Stimulated activated effector memory CD8-positive, alpha-beta T cell treated with anti-CD3 and anti-CD28 coated beads, Interleukin-12 subunit alpha, Interleukin-12 subunit beta, amount 100 ng/mL, for 72 hours (primary cell): ENCODE results near the gene CCDC158.

Source experiments
- ATAC-seq: fragments of 150-1000 bp; cut with Tn5 transposase; 2 replicates; pipeline ENCODE4 v1.10.0; 2021
- DNase-seq, 2 donors: peaks; one replicate each; pipeline ENCODE4 v3.0.0; 2021 to 2022; ENCODE audit warnings: low spot score in 2 of 2
- H3K27ac Mint-ChIP-seq: one replicate; pipeline ENCODE4 v1.8.0; 2022; ENCODE audit warnings: mild to moderate bottlenecking, mixed read lengths
- H3K36me3 Mint-ChIP-seq: one replicate; pipeline ENCODE4 v1.8.0; 2022; ENCODE audit warnings: mild to moderate bottlenecking, mixed read lengths
- H3K4me1 Mint-ChIP-seq: one replicate; pipeline ENCODE4 v1.8.0; 2022; ENCODE audit warnings: mixed read lengths
- H3K4me3 Mint-ChIP-seq: one replicate; pipeline ENCODE4 v1.8.0; 2022; ENCODE audit warnings: mild to moderate bottlenecking, mixed read lengths
- H3K9me3 Mint-ChIP-seq: one replicate; pipeline ENCODE4 v1.8.0; 2022; ENCODE audit warnings: mixed read lengths

CCDC158 gene

DNA sequence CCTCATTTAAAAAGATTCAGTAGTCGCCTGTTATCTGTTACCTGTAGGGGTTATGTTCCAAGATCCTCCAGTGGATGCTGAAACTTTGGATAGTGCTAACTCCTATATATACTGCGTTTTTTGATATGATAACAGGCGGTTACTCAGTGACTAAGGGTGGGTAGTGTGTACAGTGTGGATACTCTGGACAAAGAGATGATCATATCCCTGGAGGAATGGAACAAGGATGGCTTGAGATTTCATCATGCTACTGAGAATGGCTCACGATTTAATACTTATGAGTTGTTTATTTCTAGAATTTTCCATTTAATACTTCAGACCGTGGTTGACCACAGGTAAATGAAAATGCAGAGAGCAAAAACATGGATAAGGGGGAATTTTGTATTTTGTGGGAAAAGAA, 147.9 kb downstream of the CCDC158 start:
- H3K27ac Mint-ChIP-seq = no peak overlapping the region
- H3K4me1 Mint-ChIP-seq = peaks cover 11% of the 10 kb centered on the region
- no peak overlapping the region for H3K4me3 Mint-ChIP-seq
- H3K9me3 Mint-ChIP-seq = no peaks in the 10 kb centered on the region
- H3K36me3 Mint-ChIP-seq = no peaks in the 10 kb centered on the region
- no peak for DNase-seq
- no peak for ATAC-seq

GRCh38 chr4:76272582-76272981, 148.4 kb downstream of the CCDC158 start:
- no peak for ATAC-seq
- Mint-ChIP-seq H3K4me1 (peaks cover 11% of the 10 kb centered on the region), H3K36me3 (no peaks in the 10 kb centered on the region), H3K9me3 (no peaks in the 10 kb centered on the region), H3K27ac (no peak overlapping the region), H3K4me3 (no peak overlapping the region)
- DNase-seq = no peak

DNA sequence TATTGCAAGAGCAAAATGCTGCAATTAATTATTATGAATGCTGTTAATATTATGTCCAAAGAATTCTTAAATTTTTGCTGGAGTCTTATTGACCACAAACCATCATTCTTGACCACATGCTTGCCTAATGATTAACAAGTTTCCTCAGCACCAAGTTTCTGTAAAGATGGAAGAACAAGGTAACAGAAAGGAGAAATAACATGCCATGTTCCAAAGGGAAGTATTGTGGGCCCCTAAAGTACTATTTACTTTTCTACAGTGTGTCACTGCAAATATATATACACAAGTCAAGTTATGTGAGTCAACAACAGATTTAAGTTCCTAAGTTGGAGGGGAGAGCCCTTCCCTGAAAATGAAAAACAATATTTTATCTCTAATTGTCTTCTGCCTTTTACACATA, 148.9 kb downstream of the CCDC158 start:
- Mint-ChIP-seq H3K4me1 (peaks cover 11% of the 10 kb centered on the region), H3K4me3 (no peak overlapping the region), H3K36me3 (no peaks in the 10 kb centered on the region), H3K27ac (no peak overlapping the region), H3K9me3 (no peaks in the 10 kb centered on the region)
- ATAC-seq = no peak
- DNase-seq = no peak

- H3K27ac Mint-ChIP-seq = no peak overlapping the region
- H3K4me3 Mint-ChIP-seq = no peak overlapping the region
- H3K36me3 Mint-ChIP-seq = no peaks in the 10 kb centered on the region
- H3K9me3 Mint-ChIP-seq = no peaks in the 10 kb centered on the region
- DNase-seq (no peak), ATAC-seq (no peak)
- H3K4me1 Mint-ChIP-seq = peaks cover 2% of the 10 kb centered on the region
Observed at GRCh38 chr4:76271248-76271647, 149.7 kb downstream of the CCDC158 start.

DNA sequence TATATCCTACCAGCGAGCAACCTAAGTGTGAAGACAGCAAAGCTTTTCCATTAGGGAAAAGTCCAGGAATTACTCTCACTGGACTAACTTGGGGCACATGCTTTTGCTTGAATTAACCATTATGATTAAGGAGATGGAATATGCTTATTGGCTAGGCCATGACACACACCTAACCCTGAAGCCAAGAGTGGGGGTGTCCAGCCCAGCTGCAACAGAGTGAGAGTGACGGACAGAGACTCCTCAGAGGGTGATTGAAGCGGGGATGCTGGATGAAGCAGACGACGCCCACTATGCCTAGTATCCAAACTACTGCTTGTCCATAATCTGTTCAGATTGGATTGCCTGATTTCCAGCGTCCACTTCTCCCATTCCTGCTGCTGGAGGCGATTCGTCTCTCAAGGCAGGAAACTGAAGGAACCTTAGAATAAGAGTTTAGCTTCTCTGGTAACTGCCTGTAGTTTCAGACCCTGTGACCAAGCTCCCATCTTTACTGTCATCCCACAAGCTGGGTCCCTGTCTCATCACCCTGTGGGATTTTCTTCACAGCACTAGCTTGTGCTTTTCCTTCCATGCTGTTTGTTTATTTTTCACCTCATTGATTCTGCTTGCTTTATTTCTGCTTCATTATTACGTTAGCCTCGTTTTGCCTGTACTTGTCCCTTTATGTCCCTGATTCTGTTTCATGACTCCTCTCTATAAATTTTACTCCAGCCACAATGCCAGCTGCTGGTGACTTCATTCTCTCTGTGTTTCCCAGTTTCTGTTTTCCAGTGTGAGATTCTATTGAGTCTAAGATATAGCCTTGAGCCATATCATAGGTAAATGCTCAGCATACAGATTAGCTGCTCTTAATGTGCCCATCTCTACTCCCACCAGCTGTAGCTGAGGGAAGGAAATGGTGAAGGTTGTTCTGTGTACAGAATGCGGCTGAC, 150.4 kb downstream of the CCDC158 start:
- no peaks in the 10 kb centered on the region for H3K9me3 Mint-ChIP-seq
- no peak overlapping the region for H3K4me3 Mint-ChIP-seq
- H3K4me1 Mint-ChIP-seq = no peaks in the 10 kb centered on the region
- no peaks in the 10 kb centered on the region for H3K36me3 Mint-ChIP-seq
- no peak overlapping the region for H3K27ac Mint-ChIP-seq
- ATAC-seq = no peak
- no peak for DNase-seq

GRCh38 chr4:76267811-76268210, 153.1 kb downstream of the CCDC158 start:
- Mint-ChIP-seq H3K4me1 (no peaks in the 10 kb centered on the region), H3K27ac (no peak overlapping the region), H3K9me3 (no peaks in the 10 kb centered on the region), H3K36me3 (no peaks in the 10 kb centered on the region), H3K4me3 (no peak overlapping the region)
- DNase-seq (no peak), ATAC-seq (no peak)

- DNase-seq (no peak), ATAC-seq (no peak)
- Mint-ChIP-seq H3K27ac (no peak overlapping the region), H3K4me1 (no peaks in the 10 kb centered on the region), H3K4me3 (no peak overlapping the region), H3K9me3 (no peaks in the 10 kb centered on the region), H3K36me3 (no peaks in the 10 kb centered on the region)
Observed at GRCh38 chr4:76266627-76267026, 154.3 kb downstream of the CCDC158 start.

DNA sequence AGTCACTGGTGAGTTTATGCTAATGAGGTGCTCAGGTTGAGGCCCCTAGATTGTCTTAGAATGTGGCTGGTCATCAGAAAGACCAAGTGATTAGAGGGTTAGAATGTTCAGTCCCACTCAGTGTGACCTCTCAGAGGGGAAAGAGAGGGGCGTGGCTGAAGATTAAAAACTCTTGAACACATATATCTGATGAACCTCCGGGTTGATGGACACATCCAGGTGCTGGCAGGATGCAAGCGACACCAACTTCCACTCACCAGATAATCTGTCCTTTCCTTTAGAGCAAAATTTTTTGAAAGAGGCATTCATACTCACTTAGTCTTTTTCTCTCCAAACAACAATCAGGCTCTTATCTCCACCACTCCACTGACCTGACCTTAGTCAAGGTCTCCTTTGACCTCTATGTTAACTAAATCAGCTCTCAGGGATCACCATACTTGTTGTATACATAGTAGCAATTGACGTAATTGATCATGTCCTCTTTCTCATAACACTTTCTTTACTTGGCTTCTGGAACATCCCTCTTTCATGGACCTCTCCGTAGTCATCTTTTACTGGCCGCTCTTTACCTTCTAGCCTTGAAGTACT, 155.2 kb downstream of the CCDC158 start:
- ATAC-seq (no peak), DNase-seq (no peak)
- Mint-ChIP-seq H3K27ac (no peak overlapping the region), H3K9me3 (no peaks in the 10 kb centered on the region), H3K4me1 (no peaks in the 10 kb centered on the region), H3K36me3 (no peaks in the 10 kb centered on the region), H3K4me3 (no peak overlapping the region)
